Measurements from ENCODE around the gene RUNX1.

Gene RUNX1

DNA sequence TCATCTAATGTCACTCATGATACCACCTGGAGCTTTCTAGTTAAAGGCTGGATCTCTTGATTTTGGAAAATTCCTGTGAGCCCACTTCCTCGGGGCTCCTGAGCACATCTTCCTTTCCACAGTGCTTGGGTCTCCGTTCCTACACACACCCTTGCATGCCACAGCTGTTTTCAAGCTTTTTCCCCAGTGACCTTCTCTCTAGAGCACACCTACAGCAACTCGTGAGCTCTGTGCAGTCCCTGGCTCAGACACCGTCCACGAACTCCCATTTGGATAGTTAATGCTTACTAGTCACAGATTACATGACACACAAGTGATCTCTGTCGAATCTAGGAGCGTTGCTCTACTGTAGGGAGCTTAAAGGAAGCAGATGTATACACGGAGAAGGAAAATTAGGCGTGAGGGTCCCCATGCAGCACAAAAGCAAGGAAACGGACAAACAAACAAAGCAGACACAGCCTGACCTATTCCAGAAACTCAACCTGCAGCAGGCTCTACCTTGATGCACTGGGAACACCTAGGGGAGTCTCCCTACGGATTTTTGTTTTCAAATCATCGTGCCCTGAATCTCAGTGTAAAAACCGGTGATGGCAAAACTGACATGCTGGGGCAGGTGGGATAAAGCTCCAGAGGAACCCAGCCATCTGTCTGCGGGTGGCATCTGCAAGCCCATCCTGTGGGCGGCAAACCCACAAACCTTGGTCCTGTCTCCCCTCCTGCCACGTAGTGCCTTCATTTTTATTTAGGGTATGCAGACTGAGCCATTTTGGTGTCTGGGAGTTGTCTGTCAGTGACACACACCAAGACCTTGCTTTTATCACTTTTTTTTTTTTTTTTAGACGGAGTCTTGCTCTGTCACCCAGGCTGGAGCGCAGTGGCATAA lies 177.8 kb downstream of the RUNX1 start:
- DNase-seq, result no peak

DNA sequence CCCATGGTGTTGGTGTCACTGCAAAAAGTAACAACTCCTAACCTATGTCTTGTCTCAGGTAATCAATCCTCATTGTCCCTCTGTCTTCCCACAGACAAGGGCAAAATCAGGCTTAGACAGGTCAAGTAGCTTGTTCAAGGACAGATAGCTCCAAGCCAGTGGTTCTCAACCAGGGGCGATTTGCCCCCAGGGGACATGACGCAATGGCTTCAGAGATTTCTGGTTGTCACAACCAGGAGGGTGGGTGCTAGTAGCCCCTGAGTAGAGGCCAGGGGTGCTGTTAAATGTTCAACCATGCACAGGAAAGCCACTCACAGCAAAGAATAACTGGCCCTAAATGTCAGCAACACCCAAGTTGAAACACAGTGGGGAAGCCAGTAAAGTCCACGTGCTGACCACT lies 178.9 kb downstream of the RUNX1 start:
- DNase-seq, result no peak

DNA sequence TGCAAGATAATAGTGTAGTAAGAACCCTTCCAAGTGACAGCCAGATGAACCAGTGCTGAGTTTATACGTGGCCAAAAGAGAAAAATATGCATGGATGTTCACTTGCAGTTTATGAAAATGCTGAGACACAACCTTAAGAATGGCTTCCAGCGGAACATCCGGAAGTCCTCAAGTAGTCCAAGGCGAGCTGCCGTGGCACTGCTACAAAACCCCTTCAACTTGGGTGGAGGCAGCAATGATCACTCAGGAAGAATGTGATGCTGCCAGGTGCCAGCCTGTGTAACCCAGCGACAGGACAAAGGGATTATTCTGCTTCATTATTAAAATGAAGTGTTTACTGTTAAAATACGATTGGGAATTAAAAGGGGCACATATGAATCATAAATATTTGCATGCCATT lies 179.6 kb downstream of the RUNX1 start:
- DNase-seq, result no peak

GRCh38 chr21:34867785-34868184 lies 181.3 kb downstream of the RUNX1 start:
- DNase-seq, result no peak

DNA sequence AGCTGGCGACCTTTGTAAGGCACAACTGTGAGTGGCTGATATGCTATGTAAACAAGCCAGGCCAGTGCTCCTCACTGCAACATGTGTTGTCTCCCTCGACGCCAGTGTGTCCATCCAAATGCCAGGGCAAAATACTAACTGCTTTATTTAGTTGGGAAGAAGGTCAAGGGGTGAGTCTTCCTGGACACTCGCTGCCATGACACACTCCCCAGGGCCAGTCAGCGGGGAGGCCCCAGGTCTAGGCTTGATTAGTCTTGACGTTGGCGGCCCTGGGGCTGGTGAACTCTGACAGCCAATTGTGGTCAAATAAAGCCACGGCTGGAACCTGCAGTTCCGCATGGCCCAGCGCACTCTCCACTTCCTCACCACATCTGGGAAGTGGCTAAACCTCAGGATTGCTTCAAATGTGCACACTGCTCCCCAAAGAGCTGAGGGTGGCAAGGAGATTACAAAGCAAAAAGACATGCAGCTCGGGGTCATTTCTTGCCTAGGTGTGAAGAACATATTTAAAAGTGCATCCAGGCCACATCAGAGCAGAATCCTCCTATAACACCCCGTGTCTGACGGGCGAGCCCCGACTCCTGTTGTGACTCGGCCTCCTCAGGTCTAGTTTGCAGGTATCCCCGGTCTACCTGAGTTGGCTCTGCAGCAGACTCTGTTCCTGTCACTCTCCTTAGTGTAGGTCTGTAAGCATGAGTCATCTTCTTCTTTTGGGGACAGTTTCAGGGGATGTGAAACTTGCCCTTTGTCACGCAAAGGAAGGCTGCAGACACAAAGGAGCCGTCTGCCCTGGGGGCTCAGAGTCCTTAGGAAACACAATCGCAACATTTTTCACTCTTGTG lies 183.5 kb downstream of the RUNX1 start:
- DNase-seq, result no peak

DNA sequence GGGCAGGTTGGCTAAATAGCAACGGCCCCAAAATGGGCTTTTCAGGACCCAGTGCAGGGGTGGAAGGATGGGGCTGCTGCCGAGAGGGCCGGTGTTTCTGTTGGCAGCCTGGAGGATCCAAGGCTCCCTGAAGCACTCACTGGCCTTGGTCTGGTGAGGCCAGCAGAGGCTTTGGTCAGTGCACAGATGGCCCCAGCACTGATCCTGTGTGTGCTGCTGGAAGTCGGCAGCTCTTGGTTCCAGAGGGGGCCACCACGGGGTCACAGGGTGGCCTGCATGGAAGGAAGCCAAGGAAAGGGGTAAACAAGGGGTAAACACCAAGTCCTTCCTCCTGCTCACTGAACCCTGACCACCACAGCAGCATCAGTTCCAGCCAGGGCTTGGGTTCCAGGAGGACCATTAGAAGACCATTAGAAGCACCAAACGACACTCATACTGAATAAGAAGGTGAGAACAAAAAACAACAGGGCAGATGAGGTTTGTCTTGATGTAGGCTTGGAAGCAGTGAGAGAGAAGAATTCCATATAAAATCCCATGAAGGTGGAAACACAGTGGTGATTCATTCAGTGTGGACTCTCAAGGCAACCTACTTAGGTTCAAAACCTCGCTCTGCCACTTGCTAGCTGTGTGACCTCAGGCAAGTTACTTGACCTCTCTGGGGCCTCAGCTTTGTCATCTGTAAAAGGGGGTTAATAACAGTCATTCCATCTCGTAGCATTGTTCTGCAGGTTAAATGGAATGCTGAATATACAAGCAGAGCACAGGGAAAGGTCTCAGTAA lies 184.5 kb downstream of the RUNX1 start:
- no peak for DNase-seq

DNA sequence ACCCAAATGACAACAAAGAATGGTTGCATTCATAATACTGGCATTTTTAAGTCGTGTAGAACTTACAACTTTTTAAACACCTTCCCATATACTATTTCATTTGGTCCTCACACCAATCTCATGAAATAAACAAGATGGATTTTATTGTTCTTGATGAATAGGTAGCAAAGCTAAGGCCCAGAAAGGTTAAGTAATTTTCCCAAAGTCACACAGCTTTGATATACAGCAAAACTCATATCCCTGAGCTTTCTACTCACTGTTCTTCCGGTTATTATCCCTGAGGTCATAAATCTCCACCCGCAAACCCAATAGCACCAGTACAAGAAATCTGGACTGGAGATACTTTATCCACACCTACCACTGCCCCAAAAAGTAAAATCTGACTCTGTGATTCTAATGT lies 186.2 kb downstream of the RUNX1 start:
- no peak for DNase-seq

- no peak for DNase-seq
Observed at GRCh38 chr21:34861258-34861657, 187.8 kb downstream of the RUNX1 start.

DNA sequence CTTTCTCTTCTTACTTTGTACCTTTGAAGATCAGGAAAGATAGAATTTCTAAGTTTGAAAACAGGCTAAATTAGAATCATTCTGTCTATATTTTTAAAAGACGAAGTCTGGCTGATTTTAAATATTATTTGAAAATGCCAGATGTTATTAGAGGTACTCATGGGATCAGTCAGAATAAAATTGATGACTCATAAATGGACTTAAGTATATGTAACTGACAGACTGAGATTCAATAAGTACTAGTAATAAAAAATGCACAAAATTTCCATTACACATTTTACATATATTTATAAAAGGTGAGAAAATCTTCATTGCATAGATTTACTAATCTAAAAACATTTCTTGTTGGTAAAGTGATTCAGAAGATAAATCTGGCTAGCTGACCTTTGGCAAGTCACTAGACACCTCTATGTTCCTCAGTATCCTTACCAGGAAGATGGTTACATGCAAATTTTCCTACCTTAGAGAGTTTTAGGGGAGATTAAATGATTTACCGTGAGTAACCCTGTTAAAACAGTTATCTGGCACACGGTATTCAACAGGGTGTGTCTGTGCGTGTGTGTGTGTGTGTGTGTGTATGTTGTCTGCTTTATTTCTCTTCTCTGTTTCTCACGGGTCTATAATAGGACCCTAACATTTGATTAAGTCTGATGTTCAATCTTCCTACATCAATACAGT lies 189.0 kb downstream of the RUNX1 start:
- DNase-seq, result no peak

- no peak for DNase-seq
Observed at GRCh38 chr21:34858559-34858958, 190.5 kb downstream of the RUNX1 start.

GRCh38 chr21:34857874-34858273 lies 191.2 kb downstream of the RUNX1 start:
- no peak for DNase-seq

DNA sequence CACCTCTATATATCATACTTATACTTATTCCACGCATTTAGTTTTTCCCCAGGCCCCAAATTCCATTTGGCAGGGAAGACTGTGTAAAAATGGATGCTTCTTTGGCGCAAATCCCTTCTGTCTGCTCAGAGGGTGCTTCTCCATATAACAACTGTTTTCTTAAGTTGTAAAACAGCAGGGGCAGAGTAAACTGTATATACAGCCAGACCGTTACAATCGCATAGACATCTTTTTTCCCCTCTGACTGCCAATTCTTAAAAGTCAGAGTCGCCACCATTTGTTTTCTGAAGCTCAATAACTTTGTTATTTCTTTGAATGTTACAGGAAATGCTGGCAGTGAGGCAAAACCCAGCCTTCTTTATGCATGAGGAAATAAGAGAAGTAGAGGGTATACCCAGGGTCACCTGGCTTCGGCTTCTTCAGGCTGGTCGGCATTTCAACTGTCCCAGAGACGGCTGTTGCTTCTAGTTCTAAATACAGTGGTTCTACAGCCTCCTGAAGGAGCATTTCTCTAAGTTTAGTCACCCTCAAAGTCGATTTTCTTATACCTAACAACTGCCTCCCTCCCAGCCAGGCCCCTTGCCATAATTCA lies 191.9 kb downstream of the RUNX1 start:
- DNase-seq, result no peak

- DNase-seq, result no peak
Observed at GRCh38 chr21:34852448-34852847, 196.7 kb downstream of the RUNX1 start.

- no peak for DNase-seq
Observed at GRCh38 chr21:34850166-34850690, 198.9 kb downstream of the RUNX1 start.

DNA sequence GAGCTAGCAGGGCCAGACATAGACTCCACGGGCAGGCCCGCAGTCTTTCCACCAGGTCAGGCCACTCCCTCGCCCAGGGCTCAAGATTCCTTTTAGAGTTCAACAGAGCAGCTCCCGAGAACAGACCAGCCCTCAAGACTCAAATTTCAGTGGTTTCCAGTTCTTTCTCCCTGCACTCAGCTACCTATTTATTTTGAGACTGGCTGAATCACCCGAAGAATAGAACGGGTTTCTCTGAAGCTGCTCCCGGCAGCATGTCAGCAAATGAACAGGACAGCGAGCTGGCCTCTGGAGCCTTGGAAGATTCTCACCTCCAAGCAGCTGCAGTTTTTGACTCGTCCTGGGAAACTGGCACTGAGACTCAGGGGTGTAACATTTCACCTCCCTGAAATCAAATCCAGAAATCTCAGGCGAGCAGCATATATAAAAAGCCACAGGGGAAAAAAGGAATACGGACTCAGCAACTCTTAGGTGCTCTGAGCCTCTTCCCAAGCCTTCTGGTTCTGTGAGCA lies 202.4 kb downstream of the RUNX1 start:
- DNase-seq, result no peak

DNA sequence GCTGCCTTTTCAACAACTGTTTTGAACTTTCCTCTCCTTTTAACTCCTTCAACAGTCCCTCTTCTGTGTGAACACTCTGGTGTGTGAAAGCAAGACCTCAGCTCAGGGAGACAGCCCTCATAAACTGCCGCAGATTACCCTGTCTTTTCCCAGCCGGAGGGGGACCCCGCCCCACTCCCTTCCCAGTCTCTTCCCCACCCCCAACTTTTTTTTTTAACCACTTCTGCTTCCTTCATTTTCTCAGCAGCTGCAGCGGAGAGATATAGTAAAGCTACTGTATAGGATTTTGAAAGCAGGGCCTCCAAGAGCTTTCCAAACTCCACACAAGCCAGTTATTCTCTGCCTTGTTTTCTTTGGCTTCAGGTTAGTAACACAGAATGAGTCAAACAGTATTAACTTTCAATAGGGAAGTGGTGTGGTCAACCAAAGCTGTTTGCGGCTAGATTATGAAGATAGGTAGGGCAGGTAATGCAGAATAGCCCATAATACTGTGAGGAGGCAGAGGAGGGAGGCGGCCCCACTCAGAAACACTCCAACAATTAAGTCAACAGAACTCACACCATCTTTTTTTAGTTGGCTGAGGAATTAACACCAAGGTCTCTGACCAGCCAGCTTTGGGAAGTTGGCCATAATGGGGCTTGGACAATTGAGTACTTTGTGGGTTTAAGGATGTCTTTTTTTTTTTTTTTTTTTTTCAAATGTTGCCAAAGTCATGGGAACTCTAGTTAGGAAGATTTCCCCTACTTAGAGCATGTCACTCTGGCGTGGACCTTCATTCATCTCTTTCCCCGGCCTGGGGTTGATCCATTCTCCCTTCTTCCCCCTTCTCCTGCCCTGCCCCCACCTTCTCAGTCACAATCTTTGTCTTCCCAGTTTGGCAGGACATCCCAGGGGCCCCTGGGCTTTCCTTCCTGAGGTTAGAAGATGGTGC lies 203.3 kb downstream of the RUNX1 start:
- DNase-seq, result peak; percentile 30

GRCh38 chr21:34844924-34845238 lies 204.2 kb downstream of the RUNX1 start:
- no peak for DNase-seq

DNA sequence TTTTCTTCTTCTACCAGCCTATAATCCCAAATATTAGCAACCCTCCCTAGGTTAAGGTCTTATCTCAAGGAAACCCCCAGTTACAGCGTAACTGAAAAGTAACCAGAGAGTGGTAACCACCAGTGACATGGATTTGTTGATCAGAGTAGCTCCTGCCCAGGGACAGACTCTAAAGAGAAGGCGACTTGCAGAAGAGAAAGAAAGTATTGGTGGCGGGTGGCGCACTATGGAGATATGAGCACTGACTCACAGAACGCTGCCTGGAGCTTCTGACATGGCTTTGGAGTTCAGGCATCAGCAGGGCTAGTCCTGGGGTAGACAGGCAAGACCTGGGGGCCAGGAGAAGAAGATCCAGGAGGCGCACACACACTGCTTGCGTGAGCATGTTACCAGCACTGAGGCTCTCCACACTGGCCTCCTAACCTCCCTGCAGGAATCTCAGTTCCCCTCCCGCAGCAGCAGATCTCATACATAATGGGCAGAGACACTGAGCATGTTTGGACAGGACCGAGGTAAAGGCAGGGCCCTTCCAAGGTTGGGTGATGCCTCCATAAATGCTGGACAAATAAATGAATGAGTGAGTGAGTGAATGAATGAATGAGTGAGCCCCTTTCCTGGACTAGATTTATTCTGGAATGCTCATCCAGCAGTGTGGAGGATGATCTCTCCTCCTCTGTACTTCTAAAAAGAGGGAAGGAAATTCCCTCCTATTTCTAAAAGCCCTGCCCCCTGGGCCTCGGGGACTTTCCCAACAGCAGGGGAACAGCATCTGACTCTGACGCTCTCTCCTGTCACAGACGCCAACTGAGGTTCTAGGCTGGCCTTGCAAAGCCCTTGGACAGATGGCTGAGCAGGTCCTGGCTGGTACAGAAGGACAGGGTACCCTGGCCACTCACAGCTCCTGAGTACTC lies 204.8 kb downstream of the RUNX1 start:
- DNase-seq, result no peak

- no peak for DNase-seq
Observed at GRCh38 chr21:34843562-34843961, 205.5 kb downstream of the RUNX1 start.

DNA sequence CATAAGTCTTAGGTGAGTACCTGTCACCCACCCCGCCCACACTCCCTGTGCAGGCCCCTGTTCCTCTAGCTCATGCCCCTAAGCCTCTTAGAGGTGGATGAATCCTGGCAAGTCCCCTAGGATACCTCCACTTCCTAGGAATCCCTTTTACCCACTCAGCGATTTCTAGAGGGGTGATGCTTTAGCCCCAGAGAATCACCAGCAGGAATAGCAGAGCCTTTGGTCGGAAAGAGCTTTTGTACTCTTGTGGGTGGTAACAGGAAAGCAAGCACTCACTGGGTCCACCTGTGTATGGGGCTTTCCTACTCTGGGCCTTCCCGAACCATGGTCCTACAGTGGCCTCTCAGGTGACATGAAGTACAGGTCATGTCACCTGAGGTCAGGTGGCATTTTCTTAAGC lies 207.9 kb downstream of the RUNX1 start:
- no peak for DNase-seq

Measured in central memory CD4-positive, alpha-beta T cell (primary cell).